SU-DHL-6 (cell line): ENCODE results near the gene PRDM16.

Source experiments
- EZH2phosphoT487 ChIP-seq: fragments of 200-600 bp; sonication (generic), shearing (Covaris generic); conservative IDR thresholded peaks from 2 replicates; pipeline ENCODE4 v1.6.1; 2018; ENCODE audit warnings: mild to moderate bottlenecking, antibody characterized with exemption, low read length, moderate library complexity, mixed read lengths
- TF ChIP-seq, protein P1 (sequence below): fragments of 200-600 bp; sonication (generic); IDR thresholded peaks from one replicate; pipeline ENCODE4 v1.5.1; 2017; ENCODE audit warnings: antibody characterized with exemption, mild to moderate bottlenecking, low read length, moderate library complexity; ENCODE audit not compliant: insufficient read depth, poor library complexity, severe bottlenecking

- TF ChIP-seq, protein P1, sequence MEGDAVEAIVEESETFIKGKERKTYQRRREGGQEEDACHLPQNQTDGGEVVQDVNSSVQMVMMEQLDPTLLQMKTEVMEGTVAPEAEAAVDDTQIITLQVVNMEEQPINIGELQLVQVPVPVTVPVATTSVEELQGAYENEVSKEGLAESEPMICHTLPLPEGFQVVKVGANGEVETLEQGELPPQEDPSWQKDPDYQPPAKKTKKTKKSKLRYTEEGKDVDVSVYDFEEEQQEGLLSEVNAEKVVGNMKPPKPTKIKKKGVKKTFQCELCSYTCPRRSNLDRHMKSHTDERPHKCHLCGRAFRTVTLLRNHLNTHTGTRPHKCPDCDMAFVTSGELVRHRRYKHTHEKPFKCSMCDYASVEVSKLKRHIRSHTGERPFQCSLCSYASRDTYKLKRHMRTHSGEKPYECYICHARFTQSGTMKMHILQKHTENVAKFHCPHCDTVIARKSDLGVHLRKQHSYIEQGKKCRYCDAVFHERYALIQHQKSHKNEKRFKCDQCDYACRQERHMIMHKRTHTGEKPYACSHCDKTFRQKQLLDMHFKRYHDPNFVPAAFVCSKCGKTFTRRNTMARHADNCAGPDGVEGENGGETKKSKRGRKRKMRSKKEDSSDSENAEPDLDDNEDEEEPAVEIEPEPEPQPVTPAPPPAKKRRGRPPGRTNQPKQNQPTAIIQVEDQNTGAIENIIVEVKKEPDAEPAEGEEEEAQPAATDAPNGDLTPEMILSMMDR, result no peak
- TF ChIP-seq EZH2phosphoT487, result no peak
These were observed 115.7 kb downstream of the PRDM16 start for GRCh38 chr1:3184666-3185065.
